Measurements from ENCODE around the gene GCNT3.

The GCNT3 gene, protein sequence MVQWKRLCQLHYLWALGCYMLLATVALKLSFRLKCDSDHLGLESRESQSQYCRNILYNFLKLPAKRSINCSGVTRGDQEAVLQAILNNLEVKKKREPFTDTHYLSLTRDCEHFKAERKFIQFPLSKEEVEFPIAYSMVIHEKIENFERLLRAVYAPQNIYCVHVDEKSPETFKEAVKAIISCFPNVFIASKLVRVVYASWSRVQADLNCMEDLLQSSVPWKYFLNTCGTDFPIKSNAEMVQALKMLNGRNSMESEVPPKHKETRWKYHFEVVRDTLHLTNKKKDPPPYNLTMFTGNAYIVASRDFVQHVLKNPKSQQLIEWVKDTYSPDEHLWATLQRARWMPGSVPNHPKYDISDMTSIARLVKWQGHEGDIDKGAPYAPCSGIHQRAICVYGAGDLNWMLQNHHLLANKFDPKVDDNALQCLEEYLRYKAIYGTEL

DNA sequence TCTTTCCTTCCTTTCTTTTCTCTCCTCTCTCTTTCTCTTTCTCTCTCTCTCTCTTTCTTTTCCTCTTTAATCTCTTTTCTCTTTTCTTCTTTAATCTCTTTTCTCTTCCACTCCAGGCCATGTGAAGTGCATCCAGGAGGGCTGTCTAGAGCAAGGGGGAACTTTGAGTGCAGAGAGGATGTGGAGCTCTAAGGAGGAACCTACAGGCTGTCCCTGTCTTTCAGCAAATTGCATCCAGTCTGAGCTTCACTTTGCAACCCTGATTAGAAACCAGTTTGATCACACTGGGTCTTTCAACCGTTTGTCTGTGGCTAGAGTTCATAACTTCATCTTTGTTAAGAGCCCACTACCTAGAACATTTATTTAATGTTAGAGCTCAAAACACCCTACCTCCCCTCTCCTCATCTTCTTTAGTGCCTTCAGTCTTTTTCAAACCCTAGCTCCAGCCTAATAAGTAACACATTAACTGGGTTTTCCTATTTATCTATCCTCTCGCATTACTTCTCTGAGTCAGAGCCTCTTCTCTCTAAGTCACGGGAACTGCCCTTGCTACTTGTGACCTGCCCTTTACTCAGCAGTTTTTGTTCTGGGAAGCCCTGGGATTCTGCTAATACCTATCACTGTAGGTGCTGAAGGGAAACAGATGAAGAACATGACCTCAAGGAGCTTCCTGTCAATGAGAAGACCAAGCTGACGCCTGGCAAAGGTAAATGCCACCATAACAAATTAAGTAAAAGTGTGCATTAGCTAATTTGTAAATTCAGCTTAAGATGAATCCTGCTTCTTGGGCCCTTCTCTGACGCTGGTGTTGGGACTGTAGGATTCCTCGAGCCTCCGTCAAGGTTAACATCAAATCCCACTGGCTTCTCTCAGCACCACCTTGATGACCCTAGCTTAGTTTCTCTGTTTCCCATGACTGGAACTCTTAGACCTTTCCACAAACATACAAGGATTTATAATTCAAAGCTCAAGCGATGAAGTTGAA is at the start of gene GCNT3:
Gene GCNT3 (plus strand): TSS at position 508 of the 985 bp plus-strand sequence. CDS start 6,456 bp downstream, outside the sequence.
- DNase-seq = no peak

DNA sequence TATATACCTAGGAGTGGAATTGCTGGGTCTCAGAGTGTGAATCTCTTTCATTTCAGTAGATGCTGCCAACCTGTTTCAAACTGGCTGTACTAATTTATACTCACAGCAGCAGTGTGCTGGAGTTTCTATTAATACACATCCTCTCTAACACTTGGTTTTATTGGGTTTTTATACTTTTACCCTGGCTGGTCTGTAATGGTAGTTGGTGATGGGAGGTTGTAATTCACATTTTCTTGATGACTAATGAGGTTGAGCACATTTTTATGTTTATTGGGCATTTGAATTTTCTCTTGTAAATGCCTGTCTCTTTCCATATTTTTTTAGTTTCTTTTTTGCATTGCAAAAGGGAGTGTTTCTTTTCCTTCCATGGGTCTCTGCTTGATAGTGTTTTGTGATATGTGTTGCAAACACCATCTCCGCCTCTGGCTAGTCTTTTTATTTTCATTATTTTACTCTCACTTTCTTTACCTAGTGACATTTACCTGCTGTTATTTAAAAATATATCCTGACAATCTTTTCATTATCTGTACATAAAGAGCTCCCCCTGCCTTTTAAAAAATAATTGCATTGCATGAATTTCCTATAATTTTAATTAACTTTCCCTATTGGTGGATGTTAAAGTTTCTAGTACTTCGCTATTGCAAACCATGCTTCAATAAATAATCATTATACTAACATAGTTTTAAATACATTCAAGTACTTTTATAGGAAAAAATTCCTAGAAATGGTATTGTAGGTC is 49.0 kb upstream of the GCNT3 start:
- DNase-seq = no peak

DNA sequence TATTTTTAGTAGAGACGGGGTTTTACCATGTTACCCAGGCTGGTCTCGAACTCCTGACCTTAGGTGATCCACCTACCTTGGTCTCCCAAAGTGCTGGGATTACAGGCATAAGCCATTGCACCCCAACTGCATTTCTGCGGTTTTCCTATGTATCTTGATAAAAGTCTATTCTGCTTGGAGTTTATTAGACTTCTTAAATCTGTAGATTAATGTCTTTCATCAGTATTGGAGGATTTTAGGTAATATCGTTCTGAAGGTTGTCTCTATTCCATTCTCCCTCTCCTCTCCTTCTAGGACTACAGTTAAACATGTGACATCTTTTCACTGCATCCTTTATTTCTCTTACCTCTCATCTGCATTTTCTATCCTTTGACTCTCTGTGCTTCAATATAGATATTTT is 46.3 kb upstream of the GCNT3 start:
- no peak for DNase-seq

DNA sequence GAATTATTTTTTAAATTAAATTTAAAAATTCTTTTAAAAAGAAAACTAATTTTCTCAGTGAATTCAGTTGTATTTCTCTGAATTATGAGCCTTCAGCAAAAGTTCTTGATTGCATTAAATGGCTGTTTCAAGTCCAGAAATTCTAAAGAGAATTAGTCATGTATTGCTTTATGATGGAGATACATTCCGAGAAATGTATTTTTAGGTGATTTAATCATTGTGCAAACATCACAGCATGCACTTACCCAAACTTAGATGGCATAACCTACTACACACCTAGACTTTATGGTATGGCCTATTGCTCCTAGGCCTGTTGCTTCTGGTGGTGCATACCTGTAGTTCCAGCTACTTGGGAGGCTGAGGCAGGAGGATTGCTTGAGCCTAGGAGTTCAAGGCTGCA is 44.3 kb upstream of the GCNT3 start:
- DNase-seq = no peak

DNA sequence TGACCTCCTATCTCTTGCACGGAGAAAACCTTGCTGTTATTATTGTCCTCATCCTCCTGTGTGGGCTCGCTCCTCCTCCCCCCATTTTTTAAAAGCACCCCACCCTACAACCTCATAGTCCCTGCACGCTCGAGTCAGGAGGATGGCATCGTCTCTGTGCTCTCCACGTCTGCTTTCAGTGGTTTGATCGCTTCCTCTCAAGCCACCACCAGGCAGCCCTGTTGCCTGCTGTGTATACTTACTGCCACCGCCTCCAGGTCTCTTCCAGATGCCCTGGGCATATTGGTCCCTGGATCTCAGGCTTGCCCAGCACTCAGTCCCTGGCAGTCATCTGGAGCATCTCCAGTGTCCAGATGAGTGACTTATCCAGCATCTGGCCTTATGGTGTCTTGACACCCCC is 42.1 kb upstream of the GCNT3 start:
- DNase-seq = no peak

DNA sequence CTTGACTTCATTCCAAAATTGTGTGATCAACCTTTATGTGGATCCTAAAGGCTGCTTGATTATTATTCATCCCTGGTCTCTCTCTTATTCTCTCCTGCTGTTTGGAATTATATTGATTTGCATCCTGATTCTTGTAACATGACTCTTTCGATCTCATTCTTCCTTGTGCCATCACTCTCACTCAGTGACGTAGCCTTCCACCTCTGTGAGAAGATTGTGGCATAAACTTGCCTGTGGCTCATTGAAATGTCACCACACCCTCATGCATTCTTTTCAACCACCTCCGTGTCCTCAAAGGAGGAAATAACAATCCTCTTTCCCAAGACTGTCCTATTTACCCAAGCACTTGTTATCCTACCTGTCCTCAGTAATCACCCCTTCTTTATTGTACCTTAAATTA is 41.3 kb upstream of the GCNT3 start:
- no peak for DNase-seq

DNA sequence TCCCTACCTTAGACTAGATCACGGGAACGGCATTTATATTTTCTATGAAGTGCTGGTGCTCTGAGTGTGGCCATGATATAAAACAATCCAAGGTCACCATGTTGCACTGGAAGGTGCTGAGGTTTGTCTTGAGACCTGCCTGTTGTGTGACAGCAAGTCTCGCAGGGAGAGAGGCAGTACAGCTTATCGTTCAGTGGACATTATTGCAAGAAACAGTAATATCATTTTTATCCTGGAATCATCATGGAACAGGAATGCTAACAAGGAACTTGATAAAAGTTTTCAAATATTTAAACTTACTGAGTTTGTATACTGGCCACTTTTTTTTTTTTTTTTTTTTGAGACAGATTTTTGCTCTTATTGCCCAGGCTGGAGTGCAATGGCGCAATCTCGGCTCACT is 40.0 kb upstream of the GCNT3 start:
- DNase-seq = no peak

DNA sequence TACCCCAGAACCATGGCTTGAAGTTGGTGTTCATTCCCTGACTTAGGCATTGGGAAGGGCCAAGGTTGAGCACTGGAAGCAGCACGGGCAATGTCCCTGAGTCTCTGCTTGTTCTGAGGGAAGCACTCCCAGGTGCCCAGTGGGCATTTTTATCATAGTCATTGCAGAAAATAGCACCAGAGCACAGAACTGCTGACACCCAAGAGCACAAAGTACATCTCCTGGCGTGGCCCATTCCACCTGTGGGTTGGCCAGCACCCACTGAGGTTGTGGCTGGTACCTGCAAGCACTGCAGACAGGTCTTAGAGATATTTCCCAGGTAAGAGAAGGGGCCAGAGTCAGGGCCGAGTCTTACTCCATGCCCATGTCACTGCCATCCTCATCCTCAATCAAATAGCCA is 28.5 kb upstream of the GCNT3 start:
- DNase-seq = no peak

DNA sequence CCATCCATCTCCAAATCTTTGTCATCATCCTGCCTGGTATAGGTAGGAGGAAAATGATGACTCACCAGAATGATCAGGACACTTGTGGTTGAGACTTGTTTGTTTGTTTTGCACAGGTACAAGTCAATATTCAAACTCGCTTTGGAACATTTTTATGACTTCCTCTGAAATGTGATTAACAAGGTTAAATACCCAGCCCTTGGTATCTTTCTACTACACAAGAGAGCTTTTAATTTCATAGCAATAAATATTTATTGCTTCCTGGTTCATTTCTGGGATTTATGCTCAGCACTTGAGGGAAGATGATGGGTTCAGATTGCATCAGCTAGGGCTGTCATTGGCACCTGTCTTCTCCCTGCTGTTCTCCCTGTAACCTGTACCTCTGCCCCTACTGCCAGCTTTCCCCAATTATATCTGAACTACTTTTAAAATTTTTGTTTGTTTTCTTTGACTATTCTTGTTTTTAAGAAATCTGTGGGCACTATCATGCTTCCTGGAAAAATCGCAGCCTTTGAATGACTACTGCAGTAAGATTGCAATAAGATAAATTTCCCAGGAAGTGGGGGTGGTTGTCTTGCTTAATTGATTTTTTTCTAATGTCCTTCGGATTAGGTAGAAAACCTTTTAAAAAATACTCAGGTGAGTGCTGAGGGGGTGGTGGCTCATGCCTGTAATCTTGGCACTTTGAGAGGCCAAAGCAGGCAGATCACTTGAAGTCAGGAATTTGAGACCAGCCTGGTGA is 24.3 kb upstream of the GCNT3 start:
- DNase-seq = no peak

DNA sequence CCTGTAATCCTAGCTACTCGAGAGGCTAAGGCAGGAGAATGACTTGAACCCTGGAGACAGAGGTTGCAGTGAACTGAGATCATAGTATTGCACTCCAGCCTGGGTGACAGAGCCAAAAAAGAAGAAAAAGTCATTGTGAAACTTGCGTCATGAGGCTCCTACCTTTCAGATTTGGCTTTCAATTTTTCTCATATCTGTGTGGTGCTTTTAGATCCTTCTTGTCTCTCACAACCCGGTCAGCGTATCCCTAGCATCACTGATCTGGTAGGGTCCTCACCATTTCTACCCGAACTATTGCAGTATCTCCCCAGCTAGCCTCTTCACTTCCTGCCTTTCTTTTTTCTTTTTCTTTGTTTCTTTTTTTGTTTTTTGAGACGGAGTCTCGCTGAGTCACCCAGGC is 21.6 kb upstream of the GCNT3 start:
- DNase-seq = no peak

DNA sequence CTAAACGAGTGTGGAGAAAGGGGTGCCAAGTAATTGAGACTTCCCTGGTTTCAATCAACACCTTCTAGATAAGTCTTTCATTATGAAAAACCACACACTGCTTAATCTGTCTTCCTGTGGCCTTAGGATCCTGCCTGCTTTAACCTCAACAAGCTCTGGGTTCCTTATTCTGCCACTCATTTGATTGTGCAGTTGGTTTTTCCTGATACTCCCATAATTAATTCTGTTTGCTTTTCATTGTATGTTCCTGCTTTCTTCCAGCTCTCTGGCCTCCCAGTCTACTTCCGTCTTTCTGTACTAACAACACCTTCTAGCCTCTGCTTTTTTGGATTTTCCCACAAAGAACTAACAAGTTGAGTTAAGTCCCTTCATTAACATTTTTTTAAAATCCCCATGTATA is 20.2 kb upstream of the GCNT3 start:
- no peak for DNase-seq

DNA sequence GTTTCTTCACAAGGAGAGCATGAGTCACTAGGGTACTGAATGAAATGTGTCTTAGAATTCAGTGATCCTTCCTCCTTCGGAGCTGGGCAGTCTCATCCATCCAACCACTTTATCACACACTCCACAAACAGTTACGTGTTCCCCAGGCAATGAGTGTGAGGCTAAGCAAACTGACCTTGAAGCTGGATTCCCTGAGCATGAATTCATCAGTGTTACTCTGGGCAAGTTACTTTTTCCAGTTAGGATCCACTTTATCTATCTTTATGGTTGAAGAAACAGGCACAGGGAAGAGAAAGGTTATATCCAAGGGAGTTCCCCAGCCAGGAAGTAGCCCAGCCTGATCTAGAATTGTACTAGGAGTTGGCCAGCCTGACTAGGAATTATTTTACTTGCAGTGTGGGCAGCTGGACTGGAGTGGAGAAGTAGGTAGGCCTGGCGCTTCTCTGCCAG is 17.1 kb upstream of the GCNT3 start:
- DNase-seq = no peak

DNA sequence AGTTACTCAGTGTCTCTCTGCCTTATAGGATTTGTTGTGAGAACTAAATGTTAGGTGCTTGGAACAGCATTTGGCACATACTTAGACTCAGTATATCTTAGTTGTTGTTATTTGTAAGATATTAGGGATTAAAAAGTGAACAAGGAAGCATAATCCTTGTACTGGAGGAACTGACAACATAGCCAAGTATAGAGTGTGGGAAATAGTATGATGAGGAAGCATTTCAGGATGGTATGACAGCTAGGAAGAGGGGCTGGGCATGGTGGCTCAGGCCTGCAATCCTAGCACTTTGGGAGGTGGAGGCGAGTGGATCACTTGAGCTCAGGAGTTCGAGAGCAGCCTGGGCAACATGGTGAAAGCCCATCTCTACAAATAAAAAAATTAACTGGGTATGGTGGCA is 16.6 kb upstream of the GCNT3 start:
- no peak for DNase-seq

DNA sequence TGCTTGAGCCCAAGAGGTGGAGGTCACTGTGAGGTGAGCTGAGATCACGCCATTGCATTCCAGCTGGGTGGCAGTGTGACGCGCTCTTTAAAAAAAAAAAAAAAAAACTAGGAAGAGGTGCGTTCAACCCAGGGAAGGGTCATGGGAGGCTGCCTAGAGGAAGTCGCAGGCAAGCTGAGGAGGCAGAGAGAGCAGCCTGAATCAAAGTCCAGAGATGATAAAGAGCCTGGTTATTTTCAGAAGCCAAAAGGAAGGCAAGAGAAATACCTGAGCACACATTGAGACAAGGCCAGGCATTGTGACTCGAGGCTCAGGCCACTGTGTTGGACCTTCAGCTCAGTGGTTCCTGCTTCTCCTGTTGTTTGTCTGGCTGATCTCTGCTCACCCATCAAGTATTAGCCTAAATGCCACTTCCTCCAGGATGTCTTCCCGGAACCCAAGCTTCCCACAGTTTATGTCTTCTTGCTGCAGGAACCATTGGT is 16.1 kb upstream of the GCNT3 start:
- DNase-seq = no peak

DNA sequence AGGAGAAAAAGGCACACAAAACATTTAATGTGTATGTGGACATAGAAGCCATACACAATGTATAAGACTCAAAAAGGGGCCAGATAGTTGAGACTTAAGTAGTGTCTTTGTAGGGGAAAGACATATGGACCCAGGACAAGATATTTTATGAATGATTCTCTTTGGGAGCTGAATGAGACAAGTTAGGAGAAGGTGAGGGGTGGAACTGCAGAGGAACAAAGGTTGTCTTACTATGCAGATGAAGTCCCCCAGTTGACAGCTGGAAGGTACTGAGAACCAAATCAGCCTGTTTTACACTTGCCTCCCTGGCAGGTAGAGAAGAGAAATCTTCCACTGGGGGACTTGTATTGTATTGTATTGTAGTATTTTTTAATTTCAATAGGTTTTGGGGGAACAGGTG is 14.9 kb upstream of the GCNT3 start:
- DNase-seq = no peak

DNA sequence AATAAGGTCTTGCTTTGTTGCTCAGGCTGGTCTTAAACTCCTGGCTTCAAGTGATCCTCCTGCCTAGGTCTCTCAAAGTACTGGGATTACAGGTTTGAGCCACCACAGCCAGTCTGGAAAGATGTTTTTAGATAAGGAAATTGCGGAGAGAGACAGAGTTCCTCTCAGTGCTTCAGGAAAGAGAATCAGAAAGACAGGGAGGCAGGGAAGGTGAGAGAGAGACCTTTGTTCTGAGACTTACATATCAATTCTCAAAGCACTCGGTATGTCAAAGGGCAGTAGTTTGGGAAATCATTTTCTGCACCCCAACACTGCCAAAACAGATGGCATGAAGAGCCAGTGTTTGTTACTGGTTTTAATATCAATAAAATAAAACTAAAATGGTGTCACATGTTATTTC is 13.1 kb upstream of the GCNT3 start:
- DNase-seq = no peak

DNA sequence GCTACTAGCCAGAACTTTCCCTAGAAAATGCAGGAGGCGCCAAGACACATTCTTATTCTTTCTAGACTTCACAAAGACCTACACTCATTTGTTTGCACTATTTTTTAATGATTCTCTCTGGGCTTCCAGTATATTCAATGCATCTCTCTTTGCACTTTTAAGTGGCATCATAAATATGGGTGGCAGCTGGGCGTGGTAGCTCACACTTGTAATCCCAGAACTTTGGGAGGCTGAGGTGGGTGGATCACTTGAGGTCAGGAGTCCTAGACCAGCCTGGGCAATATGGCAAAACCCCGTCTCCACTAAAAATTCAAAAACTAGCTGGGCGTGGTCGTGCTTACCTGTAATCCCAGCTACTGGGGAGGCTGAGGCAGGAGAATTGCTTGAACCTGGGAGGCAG is 5.6 kb upstream of the GCNT3 start:
- no peak for DNase-seq

DNA sequence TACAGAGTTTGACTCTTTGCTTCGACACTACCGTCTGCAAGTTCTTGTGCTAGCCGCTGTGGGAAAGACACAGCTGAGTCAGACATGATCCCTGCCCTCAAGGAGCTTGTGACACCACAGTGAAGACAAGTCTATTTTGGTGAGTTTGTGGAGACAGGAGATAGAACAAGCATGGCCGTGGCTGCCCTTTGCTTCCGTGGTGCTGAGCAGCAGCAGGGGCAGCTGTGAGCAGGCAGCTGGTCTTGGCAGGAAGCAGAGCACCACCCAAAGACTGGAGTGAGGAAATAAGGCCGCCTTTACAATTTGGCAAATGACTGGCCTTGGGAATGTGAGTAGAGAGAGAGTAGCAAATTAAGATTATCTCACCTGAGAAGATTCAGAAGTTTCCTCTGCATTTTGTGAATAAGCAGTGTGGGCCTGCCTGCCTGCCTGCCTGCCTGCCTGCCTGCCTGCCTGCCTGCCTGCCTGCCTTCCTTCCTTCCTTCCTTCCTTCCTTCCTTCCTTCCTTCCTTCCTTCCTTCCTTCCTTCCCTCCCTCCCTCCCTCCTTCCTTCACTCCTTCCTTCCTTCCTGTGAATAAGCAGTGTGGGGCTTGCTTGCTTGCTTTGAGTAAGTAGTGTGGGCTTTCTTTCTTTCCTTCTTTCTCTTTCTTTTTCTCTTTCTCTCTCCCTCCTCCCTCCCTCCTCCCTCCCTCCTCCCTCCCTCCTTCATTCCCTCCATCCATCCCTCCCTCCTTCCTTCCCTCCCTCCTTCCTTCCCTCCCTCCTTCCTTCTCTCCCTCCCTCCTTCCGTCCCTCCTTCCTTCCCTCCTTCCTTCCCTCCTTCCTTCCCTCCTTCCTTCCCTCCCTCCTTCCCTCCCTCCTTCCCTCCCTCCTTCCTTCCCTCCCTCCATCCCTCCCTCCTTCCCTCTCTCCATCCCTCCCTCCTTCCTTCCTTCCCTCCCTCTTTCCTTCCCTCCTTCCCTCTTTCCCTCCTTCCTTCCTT is 1.6 kb upstream of the GCNT3 start:
- DNase-seq = no peak

DNA sequence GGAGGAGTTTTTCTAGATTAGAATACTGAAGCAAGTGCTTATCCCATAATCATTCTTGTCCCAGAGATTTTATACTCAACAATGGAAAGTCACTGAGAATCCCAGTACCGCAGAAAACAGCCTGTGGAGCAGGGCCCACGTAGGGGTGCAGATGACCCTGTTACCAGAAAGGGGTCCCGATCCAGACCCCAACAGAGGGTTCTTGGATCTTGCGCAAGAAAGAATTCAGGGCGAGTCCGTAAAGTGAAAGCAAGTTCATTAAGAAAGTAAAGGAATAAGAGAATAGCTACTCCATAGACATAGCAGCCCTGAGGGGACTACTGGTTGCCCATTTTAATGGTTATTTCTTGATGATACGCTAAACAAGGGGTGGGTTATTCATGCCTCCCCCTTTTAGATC is 2.6 kb downstream of the GCNT3 start:
- no peak for DNase-seq

DNA sequence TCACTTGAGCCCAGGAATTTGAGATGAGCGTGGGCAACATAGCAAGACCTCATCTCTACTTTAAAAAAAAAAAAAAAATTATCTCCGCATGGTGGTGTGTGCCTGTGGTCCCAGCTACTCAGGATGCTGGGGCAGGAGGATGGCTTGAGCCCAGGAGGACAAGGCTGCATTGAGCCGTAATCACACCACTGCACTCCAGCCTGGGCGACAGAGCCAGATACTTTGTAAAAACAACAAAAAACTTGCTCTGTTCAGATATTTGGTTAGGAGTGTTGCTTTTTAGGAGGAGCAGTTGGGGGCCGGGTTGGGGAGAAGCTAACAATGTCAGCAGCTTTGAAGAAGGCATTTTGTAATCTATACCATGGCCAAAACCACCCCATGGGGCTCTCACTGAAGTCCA is 4.1 kb downstream of the GCNT3 start:
- no peak for DNase-seq

DNA sequence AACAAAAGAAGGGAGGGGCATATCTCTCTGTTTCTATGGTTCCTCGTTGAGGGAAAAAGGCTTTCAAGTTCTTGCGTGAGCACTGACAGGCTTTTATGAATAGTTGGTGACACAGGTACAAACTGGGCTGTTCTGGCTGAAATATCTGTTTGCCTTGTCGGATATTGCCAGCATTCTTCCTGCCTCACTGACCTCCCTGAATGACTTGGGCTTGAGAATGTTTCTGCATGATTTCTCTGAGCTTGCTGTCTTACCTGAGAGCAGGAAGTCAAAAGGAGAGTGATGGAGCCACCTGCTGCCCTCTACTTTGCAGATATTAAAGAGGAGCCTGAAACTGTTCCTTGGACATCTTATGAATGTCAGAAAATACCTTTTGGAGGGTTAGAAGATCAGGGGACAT is 4.8 kb downstream of the GCNT3 start:
- DNase-seq = no peak

Measured in hematopoietic multipotent progenitor cell treated with erythropoietin and hydrocortisone succinate and interleukin-3 and kit ligand, for 8 days (in vitro differentiated cells).